Common myeloid progenitor, CD34-positive (primary cell): ENCODE results near the gene SCAND1.
"Not testable (repeated sequence)": the region's sequence is repeated elsewhere in the genome, so short reads cannot be mapped to it uniquely, and the experiment has no call there.

Experiments
- CTCF ChIA-PET: fragments of 350-600 bp; sonication (Branson Sonifier 250); formaldehyde crosslinking; loops from one replicate; lab custom pipeline; 2021; ENCODE audit warnings: antibody characterized with exemption; lab: Charles Lee
- POLR2A ChIA-PET: fragments of 350-600 bp; sonication (Branson Sonifier 250); formaldehyde crosslinking; loops from one replicate; lab custom pipeline; 2021; ENCODE audit warnings: antibody characterized with exemption; lab: Charles Lee
- DNase-seq, 3 donors: peaks; one replicate each; pipeline versions ENCODE4 v3.0.0 to v3.0.0-alpha.2; 2013
- H3K27ac ChIP-seq, 2 experiments: 1 replicate in 1 of 2; 2 replicates in 1 of 2; pipeline ENCODE4 v1.7.0; 2013; ENCODE audit warnings: inconsistent platforms in 2 of 2, low read length in 2 of 2, mild to moderate bottlenecking in 2 of 2, low read depth in 1 of 2, moderate library complexity in 1 of 2; ENCODE audit not compliant: severe bottlenecking in 2 of 2, insufficient read depth in 1 of 2, poor library complexity in 1 of 2
- H3K27me3 ChIP-seq, 5 experiments: replicated peaks in 2 of 5; 1 replicate in 3 of 5; 2 replicates in 2 of 5; pipeline versions ENCODE4 v1.6.1 to v1.7.0; 2013; ENCODE audit warnings: low read length in 4 of 5, mild to moderate bottlenecking in 2 of 5, moderate library complexity in 2 of 5, inconsistent platforms in 1 of 5; ENCODE audit not compliant: insufficient read depth in 5 of 5, control insufficient read depth in 4 of 5
- H3K36me3 ChIP-seq, 4 experiments: 1 replicate in 2 of 4; 2 replicates in 2 of 4; pipeline versions ENCODE4 v1.6.1 to v1.7.0; 2013; ENCODE audit warnings: low read length in 3 of 4, control low read depth in 1 of 4, mild to moderate bottlenecking in 1 of 4; ENCODE audit not compliant: control insufficient read depth in 4 of 4, insufficient read depth in 4 of 4
- H3K4me1 ChIP-seq, 4 experiments: 1 replicate in 3 of 4; 2 replicates in 1 of 4; pipeline versions ENCODE4 v1.6.1 to v1.7.1; 2013; ENCODE audit warnings: low read length in 3 of 4, mild to moderate bottlenecking in 3 of 4, control low read depth in 1 of 4, inconsistent platforms in 1 of 4, moderate library complexity in 1 of 4; ENCODE audit not compliant: control insufficient read depth in 4 of 4, insufficient read depth in 4 of 4; ENCODE audit errors: control extremely low read depth in 1 of 4
- H3K4me3 ChIP-seq, 7 experiments: 1 replicate in 4 of 7; 2 replicates in 3 of 7; pipeline versions ENCODE4 v1.5.1 to v1.7.0; 2013; ENCODE audit warnings: mild to moderate bottlenecking in 7 of 7, low read length in 6 of 7, moderate library complexity in 6 of 7, inconsistent platforms in 2 of 7, low read depth in 2 of 7, control low read depth in 1 of 7; ENCODE audit not compliant: insufficient read depth in 4 of 7, control insufficient read depth in 1 of 7; ENCODE audit errors: extremely low read depth in 1 of 7
- H3K9me3 ChIP-seq, 5 experiments: 1 replicate in 4 of 5; 2 replicates in 1 of 5; pipeline versions ENCODE4 v1.6.1 to v1.7.1; 2013; ENCODE audit warnings: low read length in 4 of 5, mild to moderate bottlenecking in 2 of 5, inconsistent platforms in 1 of 5, low read depth in 1 of 5, moderate library complexity in 1 of 5; ENCODE audit not compliant: control insufficient read depth in 4 of 5, insufficient read depth in 2 of 5; ENCODE audit errors: control extremely low read depth in 1 of 5
- WGBS: methylation state at CpG from one replicate; pipeline ENCODE4 v1.1.5; 2013; ENCODE audit not compliant: insufficient coverage; 5-methylcytosine and 5-hydroxymethylcytosine counted together

Gene SCAND1

GRCh38 chr20:35968930-35969329 lies 14.6 kb upstream of the SCAND1 start:
- Histone ChIP-seq H3K9me3 (no peaks in the 10 kb centered on the region), H3K36me3 (no peaks in the 10 kb centered on the region), H3K27ac (no peak overlapping the region), H3K4me3 (no peak overlapping the region), H3K4me1 (no peaks in the 10 kb centered on the region), H3K27me3 (peaks cover 0 to 2% (median 0%) of the 10 kb centered on the region in 5 experiments)
- CTCF ChIA-PET = interaction anchor here (2.3 kb wide), 1 partner anchor 14 kb away, joined by 11 read pairs; the partner anchor contains the start of gene SCAND1
- WGBS = 80% methylated on average over 1 of the region's 1 CpG
- POLR2A ChIA-PET = interaction anchor here (1.1 kb wide), 1 partner anchor 21 kb away, joined by 3 read pairs; no protein-coding TSS in a partner anchor
- no peak for DNase-seq

- no peaks in the 10 kb centered on the region for H3K4me1 ChIP-seq
- H3K27ac ChIP-seq = no peak within 1 kb of the TSS
- H3K9me3 ChIP-seq = no peaks in the 10 kb centered on the region
- H3K27me3 ChIP-seq = peaks cover 0 to 2% (median 0%) of the 10 kb centered on the region in 5 experiments
- POLR2A ChIA-PET = no interaction called here
- WGBS = 100% methylated on average over 2 of the region's 3 CpGs
- CTCF ChIA-PET = interaction anchor here (1.0 to 2.3 kb wide), 4 partner anchors 11 to 23 kb away, joined by 3 to 11 read pairs (median 4); partner anchors contain the start of gene SCAND1
- no peak within 1 kb of the TSS for H3K4me3 ChIP-seq
- DNase-seq = no peak
- H3K36me3 ChIP-seq = no peaks in the 10 kb centered on the region
These were observed 13.8 kb upstream of the SCAND1 start, which contains the start of gene CNBD2 for GRCh38 chr20:35967979-35968640. Gene CNBD2 (plus strand): TSS chr20:35968590. CDS start chr20:35968763, 173 bp downstream.

GRCh38 chr20:35963878-35964277 lies 9.6 kb upstream of the SCAND1 start:
- peaks cover 0 to 2% (median 0%) of the 10 kb centered on the region in 5 experiments for H3K27me3 ChIP-seq
- no peaks in the 10 kb centered on the region for H3K36me3 ChIP-seq
- DNase-seq = no peak
- no peaks in the 10 kb centered on the region for H3K9me3 ChIP-seq
- H3K4me3 ChIP-seq = no peak overlapping the region
- ChIA-PET POLR2A (no interaction called here), CTCF (interaction anchor here (0.6 to 3.8 kb wide), 4 partner anchors 9 to 28 kb away, joined by 3 to 21 read pairs (median 10); partner anchors contain the start of gene SCAND1)
- 91% methylated on average over 2 of the region's 4 CpGs for WGBS
- no peak overlapping the region for H3K27ac ChIP-seq
- H3K4me1 ChIP-seq = no peaks in the 10 kb centered on the region

- H3K36me3 ChIP-seq, H3K27me3 ChIP-seq, DNase-seq, POLR2A ChIA-PET, H3K4me1 ChIP-seq, H3K27ac ChIP-seq, H3K9me3 ChIP-seq, H3K4me3 ChIP-seq: not testable (repeated sequence)
- CTCF ChIA-PET = interaction anchor here (1.0 to 1.3 kb wide), 2 partner anchors 34 to 36 kb away, joined by 3 to 5 read pairs; no protein-coding TSS in a partner anchor
- WGBS = 100% methylated on average over 3 of the region's 6 CpGs
These were observed 5.0 kb upstream of the SCAND1 start for GRCh38 chr20:35959291-35959690.

GRCh38 chr20:35956616-35957015 lies 2.3 kb upstream of the SCAND1 start:
- no peak for DNase-seq
- Histone ChIP-seq H3K9me3 (no peaks in the 10 kb centered on the region), H3K27me3 (no peaks in the 10 kb centered on the region), H3K4me3 (no peak overlapping the region), H3K36me3 (peaks cover 0 to 4% (median 0%) of the 10 kb centered on the region in 4 experiments), H3K27ac (no peak overlapping the region), H3K4me1 (peaks cover 9 to 26% (median 19%) of the 10 kb centered on the region in 4 experiments)
- CTCF ChIA-PET = interaction anchor here (1.2 to 3.4 kb wide), 3 partner anchors 7 to 110 kb away, joined by 3 to 22 read pairs (median 21); no protein-coding TSS in a partner anchor
- POLR2A ChIA-PET = interaction anchor here (0.6 kb wide), 1 partner anchor 187 kb away, joined by 4 read pairs; no protein-coding TSS in a partner anchor

GRCh38 chr20:35954907-35955251 lies 577 bp upstream of the SCAND1 start:
- H3K27ac ChIP-seq = peak overlapping the region; percentile 91 to 97
- DNase-seq = peak; percentile 67 to 79 (median 79)
- peaks cover 0 to 4% (median 0%) of the 10 kb centered on the region in 4 experiments for H3K36me3 ChIP-seq
- H3K9me3 ChIP-seq = no peaks in the 10 kb centered on the region
- CTCF ChIA-PET = interaction anchor here (0.7 to 3.4 kb wide), 17 partner anchors 9 to 213 kb away, joined by 3 to 29 read pairs (median 6); partner anchors contain the start of genes CNBD2, PHF20 and RBM39
- POLR2A ChIA-PET = interaction anchor here (0.6 to 1.9 kb wide), 4 partner anchors 96 to 1260 kb away, joined by 3 to 9 read pairs (median 4); partner anchors contain the start of gene RBM39
- H3K4me3 ChIP-seq = peak overlapping the region; percentile 82 to 96 (median 90)
- WGBS = under 1% methylated on average over 15 of the region's 19 CpGs
- no peaks in the 10 kb centered on the region for H3K27me3 ChIP-seq
- peaks cover 9 to 26% (median 19%) of the 10 kb centered on the region in 4 experiments for H3K4me1 ChIP-seq
